Ectodermal cell (in vitro differentiated cells): ENCODE data around the gene CDC34.

ENCODE experiments used
- H3K27ac ChIP-seq: 2 replicates; pipeline ENCODE4 v1.7.0; 2013; ENCODE audit warnings: mild to moderate bottlenecking, low read depth, low read length; ENCODE audit not compliant: insufficient read depth, poor library complexity, severe bottlenecking
- H3K27me3 ChIP-seq: 2 replicates; pipeline ENCODE4 v1.7.0; 2013; ENCODE audit warnings: mild to moderate bottlenecking, low read length; ENCODE audit not compliant: insufficient read depth, control insufficient read depth, poor library complexity, severe bottlenecking
- H3K36me3 ChIP-seq: one replicate; pipeline ENCODE4 v1.7.0; 2013; ENCODE audit warnings: low read length; ENCODE audit not compliant: control insufficient read depth, insufficient read depth
- H3K4me1 ChIP-seq: one replicate; pipeline ENCODE4 v1.7.0; 2013; ENCODE audit warnings: low read length; ENCODE audit not compliant: control insufficient read depth, insufficient read depth
- H3K4me3 ChIP-seq: 2 replicates; pipeline ENCODE4 v1.7.0; 2013; ENCODE audit warnings: low read depth, low read length, control low read depth; ENCODE audit not compliant: insufficient read depth
- H3K9me3 ChIP-seq: 2 replicates; pipeline ENCODE4 v1.7.0; 2013; ENCODE audit warnings: mild to moderate bottlenecking, low read length, moderate library complexity; ENCODE audit not compliant: control insufficient read depth
- WGBS, 2 experiments: methylation state at CpG; one replicate each; pipeline ENCODE4 v1.1.7; 2013; ENCODE audit warnings: missing lambda C conversion rate in 2 of 2; 5-methylcytosine and 5-hydroxymethylcytosine counted together

CDC34 gene

DNA sequence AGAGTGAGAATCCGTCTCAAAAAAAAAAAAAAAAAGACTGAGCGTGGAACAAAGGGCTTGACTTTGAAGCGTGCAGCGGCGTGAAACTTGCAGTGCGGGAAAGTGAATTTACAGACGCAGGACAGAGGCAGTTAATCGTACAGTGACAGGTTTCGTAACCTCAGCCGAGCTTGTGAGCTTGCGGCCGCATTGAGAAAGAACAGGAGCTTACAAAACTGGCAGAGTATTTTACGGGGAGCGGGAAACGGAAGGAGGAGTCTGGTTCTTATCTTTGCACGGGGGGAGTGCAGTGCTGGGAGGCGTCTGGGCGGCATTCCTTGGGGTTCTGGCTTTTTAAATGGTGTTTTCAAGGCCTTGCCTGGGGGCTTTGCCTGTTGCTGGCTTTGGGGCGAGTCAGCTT lies 34.8 kb downstream of the CDC34 start:
- WGBS, 2 experiments, result 92 to 93% methylated on average over 19 of the region's 19 CpGs
- Histone ChIP-seq H3K27me3 (no peaks in the 10 kb centered on the region), H3K27ac (no peak overlapping the region), H3K36me3 (peaks cover 8% of the 10 kb centered on the region), H3K4me1 (no peaks in the 10 kb centered on the region), H3K4me3 (no peak overlapping the region), H3K9me3 (no peaks in the 10 kb centered on the region)

- H3K27me3 ChIP-seq, result no peaks in the 10 kb centered on the region
- WGBS, 2 experiments, result 91 to 92% methylated on average over 16 of the region's 16 CpGs
- H3K9me3 ChIP-seq, result no peaks in the 10 kb centered on the region
- no peaks in the 10 kb centered on the region for H3K4me1 ChIP-seq
- H3K27ac ChIP-seq, result no peak overlapping the region
- H3K4me3 ChIP-seq, result no peak overlapping the region
- H3K36me3 ChIP-seq, result peaks cover 8% of the 10 kb centered on the region
These were observed 35.3 kb downstream of the CDC34 start for GRCh38 chr19:566844-567243.

- Histone ChIP-seq H3K36me3 (peaks cover 8% of the 10 kb centered on the region), H3K4me1 (no peaks in the 10 kb centered on the region), H3K27me3 (no peaks in the 10 kb centered on the region), H3K27ac (no peak overlapping the region), H3K9me3 (no peaks in the 10 kb centered on the region), H3K4me3 (no peak overlapping the region)
- 95% methylated on average over 22 of the region's 22 CpGs for WGBS, 2 experiments
These were observed 35.8 kb downstream of the CDC34 start for GRCh38 chr19:567296-567900.

GRCh38 chr19:570251-570686 lies 38.7 kb downstream of the CDC34 start:
- H3K4me3 ChIP-seq, result no peak overlapping the region
- 93 to 95% methylated on average over 17 of the region's 25 CpGs for WGBS, 2 experiments
- H3K27me3 ChIP-seq, result no peaks in the 10 kb centered on the region
- H3K36me3 ChIP-seq, result peaks cover 8% of the 10 kb centered on the region
- no peak overlapping the region for H3K27ac ChIP-seq
- no peaks in the 10 kb centered on the region for H3K9me3 ChIP-seq
- H3K4me1 ChIP-seq, result peaks cover 10% of the 10 kb centered on the region

DNA sequence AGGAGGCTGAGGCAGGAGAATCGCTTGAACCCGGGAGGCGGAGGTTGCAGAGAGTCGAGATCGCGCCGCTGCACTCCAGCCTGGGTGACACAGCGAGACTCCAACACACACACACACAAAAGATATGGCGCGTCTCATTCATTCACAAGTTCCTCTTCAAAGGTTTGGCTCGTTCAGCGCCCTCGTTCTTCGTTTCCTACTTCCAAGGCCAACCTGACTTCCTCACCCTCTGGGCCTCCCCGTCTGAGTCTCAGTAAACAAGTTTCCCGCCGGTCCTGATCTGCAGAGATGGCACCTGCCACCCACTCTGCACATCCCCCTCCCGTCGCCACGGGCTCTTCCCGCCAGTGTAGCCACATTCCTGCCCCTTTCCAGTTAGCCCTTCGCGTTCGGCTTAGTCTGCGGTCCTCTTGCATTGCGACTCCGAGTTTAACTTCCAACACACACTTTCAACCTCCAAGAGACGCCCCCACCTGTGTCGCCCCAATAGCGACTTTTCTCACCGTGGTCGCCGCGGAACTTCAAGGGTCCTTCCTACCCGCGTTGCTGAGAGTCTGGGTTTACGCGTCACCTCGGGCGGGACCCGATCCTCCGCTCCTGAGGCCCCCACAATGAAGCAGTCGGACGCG lies 39.5 kb downstream of the CDC34 start:
- Histone ChIP-seq H3K9me3 (no peaks in the 10 kb centered on the region), H3K4me3 (peak overlapping the region; percentile 98), H3K4me1 (peaks cover 16% of the 10 kb centered on the region), H3K27ac (peak overlapping the region; percentile 95), H3K27me3 (no peaks in the 10 kb centered on the region), H3K36me3 (peaks cover 8% of the 10 kb centered on the region)
- 12% methylated on average over 45 of the region's 45 CpGs for WGBS, 2 experiments

- WGBS, 2 experiments, result 2% methylated on average over 14 of the region's 14 CpGs
- peak overlapping the region; percentile 95 for H3K27ac ChIP-seq
- peaks cover 16% of the 10 kb centered on the region for H3K4me1 ChIP-seq
- no peaks in the 10 kb centered on the region for H3K27me3 ChIP-seq
- H3K9me3 ChIP-seq, result no peaks in the 10 kb centered on the region
- peak overlapping the region; percentile 98 for H3K4me3 ChIP-seq
- peaks cover 4% of the 10 kb centered on the region for H3K36me3 ChIP-seq
These were observed 40.0 kb downstream of the CDC34 start for GRCh38 chr19:571566-571974.

DNA sequence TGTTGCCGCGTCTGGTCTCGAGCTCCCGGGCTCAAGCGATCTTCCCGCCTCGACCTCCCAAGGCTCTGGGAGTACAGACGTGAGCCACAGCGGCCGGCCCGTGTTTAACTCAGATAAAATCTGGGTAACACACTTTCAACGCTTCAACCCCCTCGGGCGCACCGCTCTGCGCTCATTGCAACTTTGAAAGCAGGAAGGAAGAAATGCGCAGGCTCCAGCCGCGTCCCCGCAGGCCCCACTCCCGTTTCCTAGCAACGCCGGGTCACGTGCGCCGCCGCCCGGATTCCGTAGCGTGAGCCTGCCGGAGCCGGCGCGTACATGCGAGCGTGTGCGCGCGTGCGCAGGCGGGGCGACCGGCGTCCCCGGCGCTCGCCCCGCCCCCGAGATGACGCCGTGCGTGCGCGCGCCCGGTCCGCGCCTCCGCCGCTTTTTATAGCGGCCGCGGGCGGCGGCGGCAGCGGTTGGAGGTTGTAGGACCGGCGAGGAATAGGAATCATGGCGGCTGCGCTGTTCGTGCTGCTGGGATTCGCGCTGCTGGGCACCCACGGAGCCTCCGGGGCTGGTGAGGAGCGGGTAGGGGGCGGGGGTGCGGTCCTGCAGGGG lies 40.7 kb downstream of the CDC34 start, which contains the start of gene BSG:
BSG (plus strand) TSS at position 457 of the 603 bp plus-strand sequence; CDS start at position 496, 39 bp downstream.
- WGBS, 2 experiments, result 0 to 1% methylated on average over 79 of the region's 79 CpGs
- H3K9me3 ChIP-seq, result no peaks in the 10 kb centered on the region
- H3K27ac ChIP-seq, result peak within 1 kb of the TSS; percentile 95
- no peaks in the 10 kb centered on the region for H3K27me3 ChIP-seq
- peaks cover 21% of the 10 kb centered on the region for H3K4me1 ChIP-seq
- H3K36me3 ChIP-seq, result peaks cover 3% of the 10 kb centered on the region
- peak within 1 kb of the TSS; percentile 98 for H3K4me3 ChIP-seq

GRCh38 chr19:572743-573518 lies 41.4 kb downstream of the CDC34 start:
- WGBS, 2 experiments, result 0 to 1% methylated on average over 55 of the region's 55 CpGs
- Histone ChIP-seq H3K4me1 (peaks cover 23% of the 10 kb centered on the region), H3K4me3 (peak overlapping the region; percentile 98), H3K36me3 (peaks cover 3% of the 10 kb centered on the region), H3K27ac (peak overlapping the region; percentile 81), H3K9me3 (no peaks in the 10 kb centered on the region), H3K27me3 (no peaks in the 10 kb centered on the region)

DNA sequence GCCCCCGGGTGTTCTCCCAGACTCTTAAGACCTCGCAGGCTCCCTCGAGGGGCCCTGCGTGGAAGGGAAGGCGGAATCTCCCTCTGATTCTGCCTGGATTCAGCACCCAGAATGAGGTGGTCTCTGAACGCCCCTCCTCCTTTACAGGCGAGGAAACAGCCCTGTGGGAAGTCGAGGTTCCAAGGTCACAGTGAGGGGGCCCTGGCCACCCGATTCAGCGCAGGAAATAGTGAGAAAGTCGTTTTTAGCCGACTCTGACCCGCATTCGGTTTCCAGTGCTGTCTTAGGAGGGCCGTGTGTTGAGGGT lies 41.9 kb downstream of the CDC34 start:
- Histone ChIP-seq H3K4me3 (peak overlapping the region; percentile 98), H3K27me3 (no peaks in the 10 kb centered on the region), H3K36me3 (peaks cover 3% of the 10 kb centered on the region), H3K9me3 (no peaks in the 10 kb centered on the region), H3K4me1 (peaks cover 23% of the 10 kb centered on the region), H3K27ac (peak overlapping the region; percentile 22)
- 3 to 4% methylated on average over 15 of the region's 15 CpGs for WGBS, 2 experiments
